ENCODE results near the gene PAXX. TPM values are rescaled to one million over a fixed set of nuclear protein-coding genes. Genes with fewer than 3 reads are reported as not detected.
A peak's percentile ranks its signal among the peaks of the same experiment; 100 is the strongest.

PAXX gene
- total RNA-seq, 1 donor: 18.3 TPM

DNA sequence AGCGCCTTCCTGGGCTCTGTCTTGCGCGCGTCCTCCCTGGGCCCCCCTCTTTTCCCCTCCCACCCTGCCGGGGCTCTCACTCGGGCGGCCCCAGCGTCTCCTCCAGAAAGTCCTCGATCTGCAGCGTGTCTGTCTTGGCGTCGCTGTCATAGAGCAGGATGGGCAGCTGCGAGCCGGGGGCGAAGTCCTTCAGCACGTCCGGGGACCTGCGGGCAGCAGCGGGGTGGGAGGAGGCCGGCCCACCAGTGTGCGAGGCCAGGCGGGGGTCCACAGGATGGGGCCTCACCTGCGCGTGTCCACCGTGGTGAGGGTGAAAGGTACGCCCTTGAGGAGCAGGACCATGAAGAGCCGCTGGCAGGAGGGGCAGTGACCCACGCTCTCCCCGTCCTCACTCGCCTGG lies 3.1 kb downstream of the PAXX start:
- peak overlapping the region; percentile 28 for H3K4me3 ChIP-seq (ENCODE audit: low read depth, low read length)
- DNase-seq (ENCODE audit: low read depth): peak; percentile 10
- TF ChIP-seq, protein P1, sequence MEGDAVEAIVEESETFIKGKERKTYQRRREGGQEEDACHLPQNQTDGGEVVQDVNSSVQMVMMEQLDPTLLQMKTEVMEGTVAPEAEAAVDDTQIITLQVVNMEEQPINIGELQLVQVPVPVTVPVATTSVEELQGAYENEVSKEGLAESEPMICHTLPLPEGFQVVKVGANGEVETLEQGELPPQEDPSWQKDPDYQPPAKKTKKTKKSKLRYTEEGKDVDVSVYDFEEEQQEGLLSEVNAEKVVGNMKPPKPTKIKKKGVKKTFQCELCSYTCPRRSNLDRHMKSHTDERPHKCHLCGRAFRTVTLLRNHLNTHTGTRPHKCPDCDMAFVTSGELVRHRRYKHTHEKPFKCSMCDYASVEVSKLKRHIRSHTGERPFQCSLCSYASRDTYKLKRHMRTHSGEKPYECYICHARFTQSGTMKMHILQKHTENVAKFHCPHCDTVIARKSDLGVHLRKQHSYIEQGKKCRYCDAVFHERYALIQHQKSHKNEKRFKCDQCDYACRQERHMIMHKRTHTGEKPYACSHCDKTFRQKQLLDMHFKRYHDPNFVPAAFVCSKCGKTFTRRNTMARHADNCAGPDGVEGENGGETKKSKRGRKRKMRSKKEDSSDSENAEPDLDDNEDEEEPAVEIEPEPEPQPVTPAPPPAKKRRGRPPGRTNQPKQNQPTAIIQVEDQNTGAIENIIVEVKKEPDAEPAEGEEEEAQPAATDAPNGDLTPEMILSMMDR (IDR thresholded peaks at IDR 0.05; ENCODE audit: insufficient read depth, low read length): no peak

DNA sequence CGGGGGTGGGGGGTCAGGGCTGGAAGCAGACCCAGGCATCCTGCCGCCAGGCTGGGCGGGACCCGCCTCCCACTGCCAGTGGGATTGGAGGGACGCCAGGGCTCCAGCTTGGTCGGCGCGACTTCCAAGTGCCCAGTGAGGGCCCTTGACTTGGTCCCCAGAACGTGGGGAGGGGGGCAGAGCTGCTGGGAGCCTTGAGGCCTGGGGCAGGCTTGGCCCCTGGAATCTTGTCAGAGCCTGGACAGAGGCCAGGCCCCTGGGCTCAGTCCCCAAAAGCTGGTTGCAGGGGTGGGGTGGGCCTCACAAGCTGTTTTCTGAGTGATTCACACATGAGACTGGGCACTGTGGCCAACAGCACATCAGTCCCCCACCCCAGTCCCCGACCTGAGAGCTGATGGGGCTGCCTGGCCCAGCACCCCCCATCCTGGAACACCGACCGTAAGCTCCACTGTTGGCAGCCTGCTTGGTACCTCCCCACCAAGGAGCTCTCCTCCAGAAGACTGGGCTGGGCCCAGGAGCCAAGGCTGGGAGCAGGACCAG lies 3.6 kb downstream of the PAXX start:
- H3K4me3 ChIP-seq (ENCODE audit: low read depth, low read length): peak overlapping the region; percentile 40
- peak; percentile 81 for DNase-seq (ENCODE audit: low read depth)
- TF ChIP-seq, protein P1 (IDR thresholded peaks at IDR 0.05; ENCODE audit: insufficient read depth, low read length): no peak

DNA sequence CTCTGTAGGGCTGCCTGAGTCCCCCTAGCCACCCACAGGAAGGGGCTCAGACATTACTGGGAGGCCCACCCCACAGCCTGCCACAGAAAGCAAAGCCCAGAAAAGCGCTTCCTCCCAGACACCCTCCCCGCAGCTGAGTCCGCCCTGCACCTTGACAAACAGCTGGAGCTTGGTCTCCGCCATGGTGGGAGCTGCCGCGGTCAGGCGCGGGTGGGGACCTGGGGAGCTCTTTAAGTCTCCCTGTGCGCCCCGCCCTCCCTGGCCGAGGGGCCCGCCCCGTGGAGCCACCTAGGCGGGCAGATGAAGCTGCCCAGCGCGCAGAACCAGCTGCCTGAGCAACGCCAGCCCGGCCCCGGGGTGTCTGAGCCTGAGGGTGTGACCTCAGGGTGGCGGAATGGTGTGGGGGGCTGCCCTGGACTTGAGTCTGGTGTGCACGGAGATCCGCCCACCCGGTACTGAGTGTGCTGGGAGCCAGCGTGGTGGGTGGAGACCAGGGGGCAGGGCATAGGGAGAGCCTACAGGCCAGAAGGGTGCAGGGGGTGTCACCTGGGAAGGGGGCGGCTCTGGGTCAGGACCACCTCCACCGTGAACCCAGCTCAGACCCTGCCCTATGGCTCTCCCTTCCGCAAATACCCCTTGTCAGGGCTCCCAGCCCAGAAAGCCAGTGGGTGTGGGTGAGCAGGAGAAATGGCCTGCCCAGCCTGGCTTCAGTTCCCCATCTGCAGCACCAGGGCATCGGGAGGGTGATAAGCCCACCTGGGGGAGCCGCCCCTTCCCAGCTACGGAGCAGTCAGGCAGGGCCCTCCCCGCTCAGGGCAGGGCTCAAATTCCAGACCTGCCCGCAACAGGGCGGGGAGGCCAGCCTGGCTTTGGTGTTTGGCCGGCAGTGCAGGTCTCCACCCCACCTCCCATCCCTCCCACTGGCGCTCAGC lies 4.4 kb downstream of the PAXX start, which contains the start of gene CLIC3:
TSS of gene CLIC3 (minus strand) at position 208 of the 932 bp plus-strand sequence. CDS start at position 183, 25 bp downstream.
- peak within 1 kb of the TSS; percentile 40 for H3K4me3 ChIP-seq (ENCODE audit: low read depth, low read length)
- DNase-seq (ENCODE audit: low read depth): peak; percentile 52
- TF ChIP-seq, protein P1 (IDR thresholded peaks at IDR 0.05; ENCODE audit: insufficient read depth, low read length): no peak

DNA sequence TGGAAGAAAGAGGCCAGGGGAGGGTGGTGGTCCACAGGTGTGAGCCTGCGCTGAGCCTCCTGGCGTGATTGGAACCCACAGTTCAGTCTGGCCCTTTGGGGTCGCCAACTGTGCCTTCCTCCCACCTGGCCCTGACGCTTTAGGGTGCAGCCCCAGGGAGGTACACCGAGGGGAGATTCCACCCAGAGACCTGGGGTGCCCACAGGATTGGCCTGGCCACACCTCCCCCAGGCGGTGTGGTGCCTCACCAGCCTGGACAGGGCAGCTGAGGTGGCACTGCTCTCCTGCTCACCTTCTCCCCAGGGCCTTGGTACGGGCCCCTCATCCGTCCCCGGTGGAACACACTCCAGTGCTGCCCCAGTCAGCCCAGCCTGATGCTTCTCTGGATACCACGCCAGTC lies 5.1 kb downstream of the PAXX start:
- no peak for DNase-seq (ENCODE audit: low read depth)
- no peak overlapping the region for H3K4me3 ChIP-seq (ENCODE audit: low read depth, low read length)
- TF ChIP-seq, protein P1 (IDR thresholded peaks at IDR 0.05; ENCODE audit: insufficient read depth, low read length): no peak

DNA sequence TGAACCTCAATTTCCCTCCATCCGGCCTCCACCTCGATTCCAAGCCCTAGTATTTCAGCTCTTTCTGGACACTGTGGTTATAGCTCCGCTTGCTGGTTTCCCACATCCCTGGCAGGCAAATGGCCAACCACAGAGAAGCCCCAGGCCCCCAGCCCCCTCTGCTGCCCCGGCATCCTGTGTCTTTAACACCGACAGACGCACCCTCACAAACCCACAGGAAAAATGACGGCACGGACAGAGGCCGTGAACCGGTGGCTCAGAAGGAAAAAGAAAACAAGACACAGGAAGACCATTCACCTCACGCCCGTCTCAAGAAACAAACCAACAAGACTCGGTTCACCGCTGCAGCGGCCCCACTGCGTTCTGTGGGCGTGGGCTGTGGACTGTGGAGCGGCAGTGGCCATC lies 5.6 kb downstream of the PAXX start:
- H3K4me3 ChIP-seq (ENCODE audit: low read depth, low read length): no peak overlapping the region
- TF ChIP-seq, protein P1 (IDR thresholded peaks at IDR 0.05; ENCODE audit: insufficient read depth, low read length): no peak
- no peak for DNase-seq (ENCODE audit: low read depth)

DNA sequence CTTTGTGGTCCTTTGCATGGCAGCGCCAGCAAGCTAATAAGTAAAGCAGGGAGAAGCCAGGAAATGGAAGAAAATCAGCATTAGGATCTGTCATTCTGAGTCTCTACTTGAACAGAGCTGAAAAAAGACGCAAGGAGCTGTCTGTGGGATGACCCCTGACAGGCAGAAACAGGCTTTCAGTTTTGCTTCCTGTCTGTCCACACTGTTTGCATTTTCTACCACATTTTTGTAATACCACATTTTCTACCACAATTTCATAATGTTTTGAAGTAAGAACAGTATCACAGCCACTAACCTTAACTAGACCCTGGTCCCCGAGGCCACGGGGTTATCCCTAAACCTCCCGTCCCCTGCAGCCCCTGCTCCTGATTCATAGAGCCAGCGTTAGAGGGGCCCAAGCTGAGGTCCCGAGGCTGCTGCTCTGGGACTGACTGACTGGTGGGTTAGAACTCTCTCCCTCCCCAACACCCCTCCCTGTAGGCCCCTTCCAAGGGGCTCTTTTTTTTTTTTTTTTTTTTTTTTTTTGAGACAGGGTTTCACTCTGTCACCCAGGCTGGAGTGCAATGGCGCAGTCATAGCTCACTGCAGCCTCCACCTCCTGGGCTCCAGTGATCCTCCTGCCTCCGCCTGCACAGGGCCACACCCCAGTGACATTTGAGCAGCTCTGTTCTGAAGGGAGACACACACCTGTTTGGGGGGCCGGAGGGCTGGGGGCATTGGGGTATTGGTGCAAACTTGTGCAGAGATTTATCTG lies 8.1 kb downstream of the PAXX start:
- no peak overlapping the region for H3K4me3 ChIP-seq (ENCODE audit: low read depth, low read length)
- TF ChIP-seq, protein P1 (IDR thresholded peaks at IDR 0.05; ENCODE audit: insufficient read depth, low read length): no peak
- DNase-seq (ENCODE audit: low read depth): peak; percentile 39
